Activated CD8-positive, alpha-beta memory T cell treated with anti-CD3 and anti-CD28 coated beads for 36 hours (primary cell): ENCODE results near the gene DBX1. TPM values are rescaled to one million over a fixed set of nuclear protein-coding genes. Genes with fewer than 3 reads are reported as not detected.

Source experiments
- CTCF ChIA-PET: fragments of 350-600 bp; sonication (Branson Sonifier 250); formaldehyde crosslinking; loops from one replicate; lab custom pipeline; 2021; ENCODE audit warnings: antibody characterized with exemption; lab: Charles Lee
- POLR2A ChIA-PET: fragments of 350-600 bp; sonication (Branson Sonifier 250); formaldehyde crosslinking; loops from one replicate; lab custom pipeline; 2021; ENCODE audit warnings: antibody characterized with exemption; lab: Charles Lee
- total RNA-seq, 2 experiments: library from RNA; stranded (reverse); gene quantifications; one replicate each; pipeline ENCODE4 v1.2.3, GENCODE V29; 2021

The DBX1 gene
- total RNA-seq, 2 experiments from 2014 or later, result not detected

- CTCF ChIA-PET, result no interaction called here
- POLR2A ChIA-PET, result no interaction called here
Measured at GRCh38 chr11:20162824-20163782, 2.8 kb upstream of the DBX1 start.

GRCh38 chr11:20161923-20162744 lies 1.9 kb upstream of the DBX1 start:
- ChIA-PET CTCF (no interaction called here), POLR2A (no interaction called here)

- ChIA-PET POLR2A (no interaction called here), CTCF (no interaction called here)
Measured at GRCh38 chr11:20161230-20161918, 1.1 kb upstream of the DBX1 start.

GRCh38 chr11:20159466-20160381 lies 551 bp downstream of the DBX1 start:
- ChIA-PET POLR2A (no interaction called here), CTCF (no interaction called here)

GRCh38 chr11:20158597-20159257 lies 1.5 kb downstream of the DBX1 start:
- CTCF ChIA-PET, result no interaction called here

GRCh38 chr11:20157728-20158127 lies 2.5 kb downstream of the DBX1 start:
- ChIA-PET CTCF (no interaction called here), POLR2A (no interaction called here)

More at GRCh38 chr11:20158597-20159257, 1.5 kb downstream of the DBX1 start:
- POLR2A ChIA-PET, result no interaction called here

GRCh38 chr11:20156876-20157613 lies 3.2 kb downstream of the DBX1 start:
- ChIA-PET CTCF (interaction anchor here (0.6 to 1.0 kb wide), 2 partner anchors 13 to 194 kb away, joined by 3 read pairs; no protein-coding TSS in a partner anchor), POLR2A (no interaction called here)

GRCh38 chr11:20156280-20156875 lies 3.9 kb downstream of the DBX1 start:
- ChIA-PET CTCF (interaction anchor here (0.6 to 1.0 kb wide), 2 partner anchors 13 to 194 kb away, joined by 3 read pairs; no protein-coding TSS in a partner anchor), POLR2A (no interaction called here)

- ChIA-PET CTCF (interaction anchor here (1.1 kb wide), 1 partner anchor 28 kb away, joined by 5 read pairs; no protein-coding TSS in a partner anchor), POLR2A (no interaction called here)
Measured at GRCh38 chr11:20155683-20156279, 4.5 kb downstream of the DBX1 start.

GRCh38 chr11:20154381-20154780 lies 5.9 kb downstream of the DBX1 start:
- ChIA-PET POLR2A (no interaction called here), CTCF (interaction anchor here (1.0 kb wide), 1 partner anchor 22 kb away, joined by 5 read pairs; no protein-coding TSS in a partner anchor)

GRCh38 chr11:20138707-20139106 lies 21.6 kb downstream of the DBX1 start:
- ChIA-PET CTCF (no interaction called here), POLR2A (no interaction called here)

- POLR2A ChIA-PET, result no interaction called here
Measured at GRCh38 chr11:20137637-20138036, 22.6 kb downstream of the DBX1 start.

GRCh38 chr11:20134991-20135736 lies 25.1 kb downstream of the DBX1 start:
- ChIA-PET POLR2A (no interaction called here), CTCF (no interaction called here)

More at GRCh38 chr11:20137637-20138036, 22.6 kb downstream of the DBX1 start:
- CTCF ChIA-PET, result interaction anchor here (2.1 kb wide), 1 partner anchor 9 kb away, joined by 10 read pairs; no protein-coding TSS in a partner anchor

GRCh38 chr11:20132667-20133039 lies 27.6 kb downstream of the DBX1 start:
- CTCF ChIA-PET, result interaction anchor here (0.6 to 2.7 kb wide), 7 partner anchors 8 to 1394 kb away, joined by 3 to 18 read pairs (median 5); no protein-coding TSS in a partner anchor
- POLR2A ChIA-PET, result no interaction called here
